HepG2 (cell line): Measurements from ENCODE around the gene ANKS6.

Experiments used
- ESRRA ChIP-seq: sonication (generic); formaldehyde crosslinking; IDR thresholded peaks from 2 replicates; pipeline ENCODE4 v1.5.1; 2020; ENCODE audit warnings: mild to moderate bottlenecking, low read depth, missing genetic modification reagents
- FOXA3 ChIP-seq: IDR thresholded peaks from 2 replicates; pipeline ENCODE4 v1.6.1; 2016; ENCODE audit warnings: missing genetic modification reagents, missing compliant biosample characterization
- NR2C2 ChIP-seq: sonication (generic); formaldehyde crosslinking; IDR thresholded peaks from 2 replicates; pipeline ENCODE4 v1.4.0; 2020; ENCODE audit warnings: missing genetic modification reagents, mild to moderate bottlenecking, moderate library complexity, borderline replicate concordance
- PAX8 ChIP-seq: sonication (generic); formaldehyde crosslinking; IDR thresholded peaks from 2 replicates; pipeline ENCODE4 v1.8.0; 2022; ENCODE audit warnings: mild to moderate bottlenecking, missing genetic modification reagents, borderline replicate concordance
- ZNF235 ChIP-seq: sonication (generic); formaldehyde crosslinking; IDR thresholded peaks from 2 replicates; pipeline ENCODE4 v1.8.1; 2023; ENCODE audit warnings: mild to moderate bottlenecking, missing genetic modification reagents, borderline replicate concordance
- ZNF317 ChIP-seq: sonication (generic); formaldehyde crosslinking; IDR thresholded peaks from 2 replicates; pipeline ENCODE4 v1.5.0; 2020; ENCODE audit warnings: mild to moderate bottlenecking, missing genetic modification reagents

- TF ChIP-seq ZNF235 (CRISPR knock-in tag) (no peak), ZNF317 (CRISPR knock-in tag) (no peak), ESRRA (CRISPR knock-in tag) (no peak), NR2C2 (no peak), FOXA3 (CRISPR knock-in tag) (no peak), PAX8 (CRISPR knock-in tag) (no peak)
These were observed 12.5 kb upstream of the ANKS6 start for GRCh38 chr9:98808875-98809274.
